H1 (cell line): ENCODE results near the gene EXO1. TPM values are rescaled to one million over a fixed set of nuclear protein-coding genes. Genes with fewer than 3 reads are reported as not detected.

ENCODE experiments used
- ASH2L ChIP-seq: fragments of 200-600, 300-600 bp; sonication (generic); IDR thresholded peaks from one replicate; pipeline ENCODE4 v1.7.1; 2017; ENCODE audit warnings: low read length
- BACH1 ChIP-seq: IDR thresholded peaks from 2 replicates; pipeline ENCODE4 v1.6.1; 2012; ENCODE audit warnings: low read length, improper control_type of control experiment
- BCL11A ChIP-seq, 2 experiments: IDR thresholded peaks; one replicate each; pipeline ENCODE4 v1.6.1; 2011; ENCODE audit warnings: low read depth in 2 of 2, low read length in 2 of 2, mild to moderate bottlenecking in 2 of 2
- CBX8 ChIP-seq: fragments of 300-800, 300-1000 bp; sonication (generic); IDR thresholded peaks from 2 replicates; pipeline ENCODE4 v1.7.1; 2016; ENCODE audit warnings: low read depth, low read length, borderline replicate concordance
- CHD2 ChIP-seq: IDR thresholded peaks from 2 replicates; pipeline ENCODE4 v1.6.1; 2012; ENCODE audit warnings: low read length, improper control_type of control experiment
- CREB1 ChIP-seq: IDR thresholded peaks from 2 replicates; pipeline ENCODE4 v1.6.1; 2012; ENCODE audit warnings: inconsistent platforms
- CTCF ChIP-seq, 3 experiments: IDR thresholded peaks; 1 replicate in 2 of 3; 2 replicates in 1 of 3; pipeline versions ENCODE4 v1.5.1 to v1.6.1; 2011; ENCODE audit warnings: low read length in 3 of 3, mild to moderate bottlenecking in 3 of 3, inconsistent platforms in 2 of 3, low read depth in 1 of 3, moderate library complexity in 1 of 3; ENCODE audit not compliant: insufficient read depth in 1 of 3; ENCODE audit errors: control extremely low read depth in 1 of 3
- EGR1 ChIP-seq: IDR thresholded peaks from 2 replicates; pipeline ENCODE4 v1.6.1; 2011; ENCODE audit warnings: low read depth, low read length, borderline replicate concordance
- GABPA ChIP-seq: IDR thresholded peaks from 2 replicates; pipeline ENCODE4 v1.6.1; 2011; ENCODE audit warnings: mild to moderate bottlenecking, low read length, moderate library complexity, borderline replicate concordance; ENCODE audit not compliant: insufficient read depth
- HDAC2 ChIP-seq, 2 experiments: fragments of 300-600 bp in 1 of 2; sonication (generic) in 1 of 2; IDR thresholded peaks; 2 replicates each; pipeline ENCODE4 v1.6.1; 2011 to 2012; ENCODE audit warnings: low read depth in 2 of 2, low read length in 2 of 2, mild to moderate bottlenecking in 2 of 2, moderate library complexity in 2 of 2, borderline replicate concordance in 1 of 2, inconsistent platforms in 1 of 2
- KDM4A ChIP-seq: IDR thresholded peaks from one replicate; pipeline ENCODE4 v1.7.1; 2012; ENCODE audit warnings: low read depth, mild to moderate bottlenecking, moderate library complexity, low read length, inconsistent platforms; ENCODE audit not compliant: severe bottlenecking
- PHF8 ChIP-seq: fragments of 200-600 bp; sonication (generic); conservative IDR thresholded peaks from 2 replicates; pipeline ENCODE4 v1.7.1; 2012; ENCODE audit warnings: low read depth, mild to moderate bottlenecking, inconsistent platforms, low read length, moderate library complexity
- POLR2AphosphoS5 ChIP-seq: IDR thresholded peaks from 2 replicates; pipeline ENCODE4 v1.6.1; 2011; ENCODE audit warnings: low read depth, low read length
- POU5F1 ChIP-seq: IDR thresholded peaks from 2 replicates; pipeline ENCODE4 v1.6.1; 2011; ENCODE audit warnings: low read depth, mild to moderate bottlenecking, low read length, moderate library complexity
- SP1 ChIP-seq: IDR thresholded peaks from 2 replicates; pipeline ENCODE4 v1.6.1; 2011; ENCODE audit warnings: low read depth, low read length
- SUZ12 ChIP-seq: fragments of 200-600 bp; sonication (generic); IDR thresholded peaks from 2 replicates; pipeline ENCODE4 v1.6.1; 2012; ENCODE audit warnings: mild to moderate bottlenecking, inconsistent platforms, low read length, moderate library complexity, mixed read lengths
- TAF1 ChIP-seq: IDR thresholded peaks from 2 replicates; pipeline ENCODE4 v1.6.1; 2011; ENCODE audit warnings: mild to moderate bottlenecking, low read depth, low read length
- polyA plus RNA-seq, 7 experiments: library from polyadenylated mRNA; depleted of rRNA in 3 of 7; stranded (reverse) in 5 of 7; unstranded in 2 of 7; fragments of >200 nt in 5 of 7; fragments of 200-250 nt in 2 of 7; gene quantifications; 1 replicate in 5 of 7; 2 replicates in 1 of 7; 4 replicates in 1 of 7; pipeline versions ENCODE4 v1.2.1 to v1.2.3, GENCODE V29; 2011 to 2013; ENCODE audit warnings: missing spikeins in 2 of 7, mixed read lengths in 2 of 7
- total RNA-seq: library from RNA; stranded (reverse); fragmentation: NEBNext Ultra II Directional; extraction: Animal tissue kit (Norgen Biotek cat#: 25700); gene quantifications from 2 replicates; pipeline ENCODE4 v1.2.1, GENCODE V29; 2021

The EXO1 gene
- total and polyA plus RNA-seq, 2 of the 8 experiments (the other 6 are each of a cell fraction or from before 2014, with no cell fraction given), result 9.2 to 43.0 TPM

- TF ChIP-seq KDM4A, result peak; percentile 94
- 0 out of 4 replicates have a peak, but pooled peaks of 1 of the 2 experiments have one; percentile 75 for TF ChIP-seq HDAC2 (IDR thresholded peaks at IDR 0.05; ENCODE audit: borderline replicate concordance in 1 of 2, low read depth in 2 of 2, low read length in 2 of 2)
- 0 out of 2 replicates have a peak, but pooled peaks have one; percentile 20 for TF ChIP-seq CHD2
- no peak for TF ChIP-seq POU5F1
- TF ChIP-seq ASH2L, result peak; percentile 99
- TF ChIP-seq SUZ12, result no peak
- TF ChIP-seq CBX8, result no peak
- TF ChIP-seq BACH1, result no peak
- TF ChIP-seq TAF1, result peak; percentile 87
- peak; percentile 69 for TF ChIP-seq PHF8
- TF ChIP-seq GABPA, result peak; percentile 58; the same call in 1 of the 2 replicates
- peak in 2 of 3 experiments; percentile 14 to 25; a peak in 2 of 4 replicates for TF ChIP-seq CTCF (IDR thresholded peaks at IDR 0.05; ENCODE audit: control extremely low read depth in 1 of 3, insufficient read depth in 1 of 3, low read depth in 1 of 3, low read length in 3 of 3)
- no peak for TF ChIP-seq EGR1
- peak; percentile 51; the same call in 1 of the 2 replicates for TF ChIP-seq SP1
- peak; percentile 97 for TF ChIP-seq CREB1
- TF ChIP-seq BCL11A (IDR thresholded peaks at IDR 0.05; ENCODE audit: low read depth in 2 of 2, low read length in 2 of 2), result no peak
- TF ChIP-seq POLR2AphosphoS5, result peak; percentile 68
Measured at GRCh38 chr1:241847796-241848685, at the start of gene EXO1 (continued).
